SW 1271 (cell line): ENCODE results near the gene CDR2.
"Not testable (repeated sequence)": the region's sequence is repeated elsewhere in the genome, so short reads cannot be mapped to it uniquely, and the experiment has no call there.

Source experiments
- DNase-seq, 2 experiments: peaks; one replicate each; lab custom pipeline; 2025; lab: John Stamatoyannopoulos, UW

CDR2 gene

GRCh38 chr16:22375963-22376640, 1.7 kb upstream of the CDR2 start:
- no peak for DNase-seq

GRCh38 chr16:22375117-22375962, 921 bp upstream of the CDR2 start:
- DNase-seq, result no peak

- no peak for DNase-seq
Measured at GRCh38 chr16:22373662-22374310, 633 bp downstream of the CDR2 start.

GRCh38 chr16:22372882-22373661, 1.3 kb downstream of the CDR2 start:
- no peak for DNase-seq

GRCh38 chr16:22370038-22370820, 4.2 kb downstream of the CDR2 start:
- no peak for DNase-seq

- peak in 1 of 2 experiments; percentile 38 for DNase-seq
Measured at GRCh38 chr16:22369221-22369811, 5.1 kb downstream of the CDR2 start.

- not testable (repeated sequence) for DNase-seq
Measured at GRCh38 chr16:22368200-22368826, 6.1 kb downstream of the CDR2 start.

GRCh38 chr16:22366889-22367288, 7.5 kb downstream of the CDR2 start:
- no peak for DNase-seq

GRCh38 chr16:22366371-22366770, 8.0 kb downstream of the CDR2 start:
- no peak for DNase-seq

GRCh38 chr16:22364241-22364640, 10.2 kb downstream of the CDR2 start:
- DNase-seq, result no peak

GRCh38 chr16:22360963-22361659, 13.3 kb downstream of the CDR2 start:
- no peak for DNase-seq

- no peak for DNase-seq
Measured at GRCh38 chr16:22359679-22360078, 14.7 kb downstream of the CDR2 start.

- DNase-seq, result no peak
Measured at GRCh38 chr16:22358000-22358399, 16.4 kb downstream of the CDR2 start.

GRCh38 chr16:22357635-22357971, 16.8 kb downstream of the CDR2 start:
- no peak for DNase-seq

- DNase-seq, result no peak
Measured at GRCh38 chr16:22356930-22357634, 17.3 kb downstream of the CDR2 start.

GRCh38 chr16:22355487-22355908, 18.9 kb downstream of the CDR2 start:
- DNase-seq, result no peak

GRCh38 chr16:22353933-22354541, 20.4 kb downstream of the CDR2 start:
- DNase-seq, result no peak

GRCh38 chr16:22353191-22353919, 21.1 kb downstream of the CDR2 start:
- peak in 1 of 2 experiments; percentile 10 for DNase-seq
